NCI-H2107 treated with DMSO at 0.1 percent for 48 hours (cell line): Measurements from ENCODE around the gene MAS1.
A peak's percentile ranks its signal among the peaks of the same experiment; 100 is the strongest.
"Not testable (repeated sequence)": the region's sequence is repeated elsewhere in the genome, so short reads cannot be mapped to it uniquely, and the experiment has no call there.

Source experiments
- DNase-seq: peaks from one replicate; lab custom pipeline; 2025; ENCODE audit not compliant: unreplicated experiment; lab: John Stamatoyannopoulos, UW

The MAS1 gene

GRCh38 chr6:159890792-159891191 is at the start of gene MAS1:
TSS of gene MAS1 (plus strand) at chr6:159890988. CDS start at chr6:159906956, 15,968 bp downstream.
- DNase-seq = no peak

GRCh38 chr6:159842035-159842434 is 48.8 kb upstream of the MAS1 start:
- DNase-seq = no peak

DNA sequence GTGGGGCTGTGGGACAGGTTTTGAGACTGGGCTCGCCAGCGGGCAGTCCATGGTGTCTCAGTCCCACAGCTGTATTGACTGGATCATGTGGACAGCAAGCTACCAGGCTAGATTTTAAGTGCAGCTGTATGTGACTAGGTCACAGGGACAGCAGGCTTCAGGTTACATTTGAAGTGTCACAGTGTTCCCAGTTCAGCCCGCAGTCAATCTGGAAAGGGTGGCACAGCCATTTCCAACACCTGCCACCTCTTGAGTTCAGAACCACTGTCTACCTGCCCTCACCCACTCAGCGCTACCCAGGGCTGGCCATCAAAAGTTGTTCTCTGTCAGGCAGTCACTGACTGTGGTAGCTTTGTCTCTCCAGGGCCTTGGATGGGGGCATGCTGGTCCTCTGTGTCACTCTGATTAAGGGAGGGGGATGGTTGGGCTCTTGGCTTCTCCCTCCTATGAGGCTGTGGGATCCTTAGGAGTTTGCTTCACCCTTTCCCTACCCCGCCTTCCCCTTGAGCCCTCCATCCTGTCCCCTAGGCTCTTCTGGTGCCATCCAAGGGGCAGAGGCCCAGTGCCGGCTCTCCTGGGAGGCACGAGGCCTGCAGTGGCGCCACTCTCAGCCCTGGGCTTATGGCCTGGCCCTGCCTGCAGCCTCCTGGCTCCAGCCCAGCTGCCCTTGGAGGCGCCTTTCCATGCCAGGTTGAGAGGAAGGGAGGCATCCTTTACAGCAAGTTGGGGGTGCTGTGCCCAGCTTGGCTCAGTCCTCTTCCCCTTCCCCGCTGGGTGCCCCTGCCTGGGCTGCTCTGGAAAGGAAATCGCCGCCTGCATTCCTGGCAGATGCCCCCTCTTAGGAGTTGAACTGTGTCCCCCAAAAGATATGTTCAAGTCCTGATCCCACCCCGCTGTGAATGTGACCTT is 45.8 kb upstream of the MAS1 start:
- DNase-seq = peak; percentile 85

DNA sequence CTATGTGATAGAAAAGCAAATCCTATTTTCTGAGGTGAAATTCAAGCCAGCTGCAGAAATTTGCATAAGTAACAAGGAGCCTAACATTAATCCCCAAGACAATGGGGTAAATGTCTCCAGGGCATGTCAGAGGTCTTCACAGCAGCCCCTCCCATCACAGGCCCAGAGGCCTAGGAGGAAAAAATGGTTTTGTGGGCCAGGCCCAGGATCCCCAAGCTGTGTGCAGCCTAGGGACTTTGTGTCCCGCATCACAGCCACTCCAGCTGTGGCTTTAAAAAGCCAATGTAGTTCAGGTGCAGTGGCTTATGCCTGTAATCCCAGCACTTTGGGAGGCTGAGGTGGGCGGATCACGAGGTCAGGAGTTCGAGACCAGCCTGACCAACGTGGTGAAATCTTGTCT is 42.2 kb upstream of the MAS1 start:
- not testable (repeated sequence) for DNase-seq

GRCh38 chr6:159849851-159850250 is 40.9 kb upstream of the MAS1 start:
- not testable (repeated sequence) for DNase-seq

GRCh38 chr6:159852877-159853276 is 37.9 kb upstream of the MAS1 start:
- DNase-seq = peak; percentile 46

DNA sequence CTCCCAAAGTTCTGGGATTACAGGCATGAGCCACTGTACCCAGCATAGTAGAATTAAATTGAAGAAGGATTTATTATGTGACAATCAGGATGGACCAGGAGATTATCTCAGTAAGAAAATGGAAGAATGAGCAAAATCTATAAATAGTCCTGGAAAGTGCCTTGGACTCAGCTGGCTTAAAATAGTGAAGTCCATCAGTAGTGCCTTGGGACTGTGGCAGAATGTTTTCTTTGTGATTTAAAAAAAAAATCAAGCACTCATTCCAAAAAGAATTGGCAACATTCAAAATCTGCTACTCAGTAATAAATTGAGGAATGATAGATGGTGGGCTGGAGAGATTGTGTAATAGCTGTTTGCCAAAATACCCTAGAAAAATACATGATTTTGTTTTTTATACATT is 37.0 kb upstream of the MAS1 start:
- DNase-seq = no peak

- DNase-seq = no peak
Observed at GRCh38 chr6:159854959-159855358, 35.8 kb upstream of the MAS1 start.

- DNase-seq = no peak
Observed at GRCh38 chr6:159858259-159858658, 32.5 kb upstream of the MAS1 start.

DNA sequence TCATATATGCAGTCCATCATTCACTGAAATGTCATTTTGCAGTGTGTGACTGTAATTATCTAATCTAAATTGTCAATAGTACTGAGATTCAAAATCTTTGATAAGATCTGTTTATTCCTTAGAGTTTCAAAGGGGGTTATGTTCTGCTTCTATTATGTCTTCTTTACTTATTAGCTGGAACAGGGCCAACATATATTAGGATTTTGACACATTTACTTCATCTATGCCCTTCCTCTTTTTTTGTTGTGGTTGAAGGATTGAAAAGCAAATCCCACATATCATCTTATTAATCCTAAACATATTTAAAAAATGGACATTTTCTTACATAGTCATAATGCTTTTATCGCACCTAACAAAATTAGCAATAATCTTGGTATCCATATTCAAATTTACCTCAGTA is 30.3 kb upstream of the MAS1 start:
- no peak for DNase-seq

- no peak for DNase-seq
Observed at GRCh38 chr6:159862103-159862502, 28.7 kb upstream of the MAS1 start.

GRCh38 chr6:159863341-159863740 is 27.4 kb upstream of the MAS1 start:
- peak; percentile 58 for DNase-seq

DNA sequence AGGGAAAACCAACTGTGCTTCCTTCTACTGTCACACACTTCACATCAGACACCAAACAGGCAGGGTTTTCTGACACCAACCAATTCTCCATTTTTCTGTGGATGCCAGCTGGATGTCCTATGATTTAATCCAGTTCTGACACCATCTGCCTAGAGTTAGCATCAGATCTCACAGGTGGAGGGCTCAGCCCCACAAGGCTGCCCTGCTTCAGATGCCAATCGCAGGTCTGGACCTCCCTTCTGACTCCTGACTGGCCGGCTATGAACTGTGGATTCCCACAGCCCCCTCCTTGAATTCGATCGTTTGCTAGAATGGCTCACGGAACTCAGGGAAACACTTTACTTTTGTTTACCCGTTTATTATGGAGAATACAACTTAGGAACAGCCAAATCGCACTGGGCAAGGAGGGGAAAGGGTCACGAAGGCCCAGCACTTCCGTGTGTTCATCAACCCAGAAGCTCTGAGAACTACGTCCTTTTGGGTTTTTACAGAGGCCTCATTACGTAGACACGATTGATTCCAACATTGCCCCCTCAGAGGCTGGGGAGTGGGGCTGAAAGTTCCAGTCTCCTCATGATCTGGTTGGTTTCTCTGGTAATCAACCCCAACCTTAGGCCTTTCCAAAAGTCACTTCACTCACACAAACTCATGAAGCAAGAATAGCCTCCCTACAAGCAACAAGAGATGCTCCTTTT is 25.4 kb upstream of the MAS1 start:
- no peak for DNase-seq

GRCh38 chr6:159866286-159867247 is 24.2 kb upstream of the MAS1 start:
- no peak for DNase-seq

GRCh38 chr6:159871241-159871640 is 19.5 kb upstream of the MAS1 start:
- DNase-seq = no peak

DNA sequence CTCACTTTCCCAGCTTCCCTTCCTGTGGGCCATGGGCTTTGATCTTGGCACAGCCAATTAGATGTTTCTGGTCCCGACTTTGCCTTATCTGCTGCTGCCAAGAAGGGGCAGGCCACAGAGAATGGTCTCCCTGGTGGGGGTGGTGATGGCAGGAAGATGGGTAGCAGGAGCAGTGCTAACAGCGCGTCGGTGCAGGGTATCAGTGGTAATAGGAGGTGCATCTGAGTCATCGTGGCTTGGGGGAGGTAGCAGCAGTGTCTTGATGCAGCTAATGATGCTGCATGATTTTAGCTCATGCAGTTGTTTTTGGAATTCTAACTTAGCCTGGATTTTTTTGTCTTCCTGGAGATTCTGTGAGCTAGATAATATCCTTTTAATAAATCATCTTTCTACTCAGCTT is 18.9 kb upstream of the MAS1 start:
- DNase-seq = no peak

- DNase-seq = no peak
Observed at GRCh38 chr6:159874435-159874834, 16.4 kb upstream of the MAS1 start.

DNA sequence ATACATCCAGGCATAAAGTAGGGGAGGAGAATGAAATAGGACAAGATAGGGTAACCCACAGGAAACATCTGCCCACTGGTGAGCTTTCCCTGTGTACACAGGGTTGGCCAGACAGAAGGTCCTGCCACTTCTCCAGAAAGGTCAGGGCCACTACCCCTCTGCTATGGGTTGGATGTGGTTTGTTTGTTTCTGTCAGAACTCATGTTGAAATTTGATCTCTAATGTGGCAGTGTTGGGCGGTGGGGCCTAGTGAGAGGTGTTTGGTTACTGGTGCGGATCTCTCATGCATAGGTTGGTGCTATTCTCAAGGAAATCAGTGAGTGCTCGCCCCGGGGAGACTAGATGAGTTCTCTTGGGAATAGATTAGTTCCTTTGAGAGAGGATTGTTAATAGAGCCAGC is 15.6 kb upstream of the MAS1 start:
- DNase-seq = peak; percentile 96

DNA sequence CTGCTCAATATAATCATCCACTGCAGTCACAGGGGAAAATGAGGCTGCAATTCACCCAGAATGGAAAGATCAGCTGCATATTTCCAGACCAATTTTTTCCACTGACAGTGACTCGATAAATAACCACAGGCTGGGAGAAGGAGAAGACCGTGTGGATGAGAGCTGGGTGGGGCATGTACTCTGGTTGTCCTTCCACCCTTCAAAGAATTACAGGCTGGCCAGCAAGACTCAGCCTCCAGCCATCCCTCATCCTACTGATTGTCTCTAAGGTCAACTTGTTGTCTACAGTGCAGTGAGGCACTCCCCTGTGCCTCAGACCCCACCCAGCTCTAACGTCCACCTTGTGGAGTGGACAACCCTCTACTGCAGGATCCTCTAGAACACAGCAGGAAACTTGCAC is 14.5 kb upstream of the MAS1 start:
- no peak for DNase-seq

DNA sequence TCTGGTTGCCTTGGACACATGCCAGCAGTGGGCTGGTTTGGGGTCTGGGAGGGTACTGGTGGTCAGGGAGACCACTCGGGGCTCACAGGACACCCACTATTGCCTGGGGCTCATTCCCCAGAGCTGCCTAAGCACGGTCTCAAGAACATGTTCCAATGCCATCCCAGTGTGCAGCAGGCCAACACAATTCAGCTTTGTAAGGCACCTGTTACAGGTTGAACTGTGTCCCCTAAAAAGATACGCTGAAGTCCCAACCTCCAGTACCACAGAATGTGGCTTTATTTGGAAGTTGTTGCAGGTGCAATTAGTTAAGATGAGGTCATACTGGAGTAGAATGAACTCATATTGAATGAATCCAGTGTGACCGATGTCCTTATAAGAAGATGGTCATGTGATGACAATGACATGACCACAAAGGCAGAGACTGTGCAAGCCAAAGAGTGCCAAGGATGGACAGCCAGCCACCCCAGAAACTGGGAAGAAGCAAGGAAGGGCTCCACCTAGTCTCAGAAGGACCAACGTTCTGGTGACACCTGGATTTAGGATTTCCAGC is 13.5 kb upstream of the MAS1 start:
- DNase-seq = no peak

DNA sequence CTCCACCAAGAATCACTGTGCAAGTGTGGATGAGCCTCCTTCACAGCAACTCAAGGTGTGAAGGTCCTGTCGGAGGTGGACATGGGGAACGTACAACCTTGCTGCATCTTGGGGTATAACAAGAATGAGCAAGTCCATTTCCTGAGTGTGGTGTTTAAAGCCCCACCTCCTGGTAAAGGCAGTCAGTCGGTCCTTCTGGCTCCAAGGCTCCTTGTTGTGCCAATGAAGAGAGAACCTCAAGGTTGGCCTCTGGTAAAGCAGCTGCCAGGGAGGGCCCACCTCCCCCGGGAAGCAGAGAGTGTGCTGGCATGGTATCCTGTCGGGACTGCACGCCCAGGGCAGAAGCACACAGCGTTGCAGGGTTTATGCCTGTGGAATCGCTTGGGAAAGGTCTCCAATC is 12.4 kb upstream of the MAS1 start:
- DNase-seq = no peak
